ENCODE measurements around the gene PRAME.

- no peak for TF ChIP-seq EZH2 (IDR thresholded peaks at IDR 0.05; ENCODE audit: insufficient read depth, poor library complexity, severe bottlenecking)
- TF ChIP-seq EZH2phosphoT487 (IDR thresholded peaks at IDR 0.05; ENCODE audit: insufficient read depth, low read depth): no peak
Observed at GRCh38 chr22:22513619-22514018, 45.4 kb downstream of the PRAME start.
